BE2C (cell line): ENCODE results near the gene FCHO2.

Experiments used
- DNase-seq: peaks from one replicate; pipeline ENCODE4 v3.0.0-alpha.2; 2020
- H3K27me3 ChIP-seq: fragments of 250-450 bp; sonication (Bioruptor Pico); 2 replicates; pipeline ENCODE4 v1.5.1; 2020; ENCODE audit warnings: mild to moderate bottlenecking
- H3K36me3 ChIP-seq: fragments of 250-450 bp; sonication (Bioruptor Pico); 2 replicates; pipeline ENCODE4 v1.5.1; 2020; ENCODE audit warnings: mild to moderate bottlenecking
- H3K4me1 ChIP-seq: fragments of 250-450 bp; sonication (Bioruptor Pico); 2 replicates; pipeline ENCODE4 v1.5.1; 2020
- H3K4me3 ChIP-seq: 2 replicates; pipeline ENCODE4 v1.5.1; 2011; ENCODE audit warnings: low read depth, low read length
- H3K9me3 ChIP-seq: fragments of 250-450 bp; sonication (Bioruptor Pico); 2 replicates; pipeline ENCODE4 v1.5.1; 2020
- CTCF ChIP-seq: IDR thresholded peaks from 2 replicates; pipeline ENCODE4 v1.5.1; 2012; ENCODE audit warnings: mild to moderate bottlenecking, low read depth, low read length

Gene FCHO2

GRCh38 chr5:73125289-73125688 is 169.4 kb downstream of the FCHO2 start:
- no peak for DNase-seq
- no peaks in the 10 kb centered on the region for H3K9me3 ChIP-seq
- TF ChIP-seq CTCF = no peak

GRCh38 chr5:73126381-73126780 is 170.5 kb downstream of the FCHO2 start:
- H3K4me1 ChIP-seq = no peaks in the 10 kb centered on the region
- no peak for TF ChIP-seq CTCF
- H3K4me3 ChIP-seq = no peak overlapping the region
- no peaks in the 10 kb centered on the region for H3K36me3 ChIP-seq
- H3K27me3 ChIP-seq = peaks cover 27% of the 10 kb centered on the region
- H3K9me3 ChIP-seq = no peaks in the 10 kb centered on the region
- DNase-seq = no peak

More at GRCh38 chr5:73125289-73125688, 169.4 kb downstream of the FCHO2 start:
- Histone ChIP-seq H3K4me1 (no peaks in the 10 kb centered on the region), H3K27me3 (peaks cover 38% of the 10 kb centered on the region), H3K4me3 (no peak overlapping the region), H3K36me3 (no peaks in the 10 kb centered on the region)

GRCh38 chr5:73126957-73127356 is 171.1 kb downstream of the FCHO2 start:
- no peaks in the 10 kb centered on the region for H3K9me3 ChIP-seq
- no peak overlapping the region for H3K4me3 ChIP-seq
- no peak for DNase-seq
- no peak for TF ChIP-seq CTCF
- peaks cover 21% of the 10 kb centered on the region for H3K27me3 ChIP-seq
- no peaks in the 10 kb centered on the region for H3K4me1 ChIP-seq
- H3K36me3 ChIP-seq = no peaks in the 10 kb centered on the region

- Histone ChIP-seq H3K27me3 (peaks cover 7% of the 10 kb centered on the region; the same call in 1 of the 2 replicates), H3K36me3 (no peaks in the 10 kb centered on the region), H3K4me1 (no peaks in the 10 kb centered on the region), H3K9me3 (no peaks in the 10 kb centered on the region), H3K4me3 (no peak overlapping the region)
- no peak for DNase-seq
- no peak for TF ChIP-seq CTCF
Measured at GRCh38 chr5:73129143-73129542, 173.3 kb downstream of the FCHO2 start.

GRCh38 chr5:73130811-73131210 is 175.0 kb downstream of the FCHO2 start:
- no peaks in the 10 kb centered on the region; the same call in 1 of the 2 replicates for H3K27me3 ChIP-seq
- DNase-seq = no peak
- H3K4me3 ChIP-seq = no peak overlapping the region
- TF ChIP-seq CTCF = no peak
- no peaks in the 10 kb centered on the region for H3K4me1 ChIP-seq
- no peaks in the 10 kb centered on the region for H3K36me3 ChIP-seq
- H3K9me3 ChIP-seq = no peaks in the 10 kb centered on the region

- no peaks in the 10 kb centered on the region; the same call in 1 of the 2 replicates for H3K27me3 ChIP-seq
- TF ChIP-seq CTCF = no peak
- H3K4me1 ChIP-seq = no peaks in the 10 kb centered on the region
- DNase-seq = no peak
- H3K9me3 ChIP-seq = no peaks in the 10 kb centered on the region
- H3K36me3 ChIP-seq = no peaks in the 10 kb centered on the region
- H3K4me3 ChIP-seq = no peak overlapping the region
Measured at GRCh38 chr5:73131711-73132425, 176.0 kb downstream of the FCHO2 start.
